Activated naive CD4-positive, alpha-beta T cell treated with anti-CD3 and anti-CD28 coated beads, Interleukin-2, amount 50 U/mL, for 16 hours (primary cell): ENCODE measurements around the gene ZNF180.
"Not testable (repeated sequence)": the region's sequence is repeated elsewhere in the genome, so short reads cannot be mapped to it uniquely, and the experiment has no call there.

Experiments
- DNase-seq: peaks from one replicate; pipeline ENCODE4 v3.0.0-alpha.2; 2020

Gene ZNF180

GRCh38 chr19:44496711-44497110 lies 3.6 kb downstream of the ZNF180 start:
- no peak for DNase-seq

- no peak for DNase-seq
Observed at GRCh38 chr19:44476559-44477408, 23.5 kb downstream of the ZNF180 start.

GRCh38 chr19:44468730-44469129 lies 31.6 kb downstream of the ZNF180 start:
- not testable (repeated sequence) for DNase-seq

GRCh38 chr19:44462600-44463286 lies 37.6 kb downstream of the ZNF180 start:
- not testable (repeated sequence) for DNase-seq

- peak; percentile 14 for DNase-seq
Observed at GRCh38 chr19:44456016-44456415, 44.3 kb downstream of the ZNF180 start.

GRCh38 chr19:44455100-44455499 lies 45.2 kb downstream of the ZNF180 start:
- no peak for DNase-seq

- no peak for DNase-seq
Observed at GRCh38 chr19:44452367-44452766, 48.0 kb downstream of the ZNF180 start.

- DNase-seq: no peak
Observed at GRCh38 chr19:44451687-44452086, 48.6 kb downstream of the ZNF180 start.

- DNase-seq: peak; percentile 81
Observed at GRCh38 chr19:44447916-44448674, 52.2 kb downstream of the ZNF180 start, which contains the start of gene ZNF229. TSS of gene ZNF229 (minus strand) at chr19:44448472. CDS start at chr19:44442847, 5,625 bp downstream.

- no peak for DNase-seq
Observed at GRCh38 chr19:44438441-44438840, 61.9 kb downstream of the ZNF180 start.

- DNase-seq: no peak
Observed at GRCh38 chr19:44435441-44435840, 64.9 kb downstream of the ZNF180 start.

- no peak for DNase-seq
Observed at GRCh38 chr19:44430956-44431355, 69.4 kb downstream of the ZNF180 start.
